HG03196 (cell line): ENCODE data around the gene NUAK1.

Experiments used
- ATAC-seq: cut with Tn5 transposase; IDR thresholded peaks from one replicate; pipeline ENCODE4 v1.9.1; 2021; ENCODE audit not compliant: unreplicated experiment

Gene NUAK1

GRCh38 chr12:106066726-106067325 is 71.9 kb downstream of the NUAK1 start:
- no peak for ATAC-seq

- ATAC-seq, result no peak
Measured at GRCh38 chr12:106066051-106066705, 72.6 kb downstream of the NUAK1 start.

GRCh38 chr12:106065506-106065905 is 73.2 kb downstream of the NUAK1 start:
- ATAC-seq, result no peak

GRCh38 chr12:106064721-106065021 is 74.1 kb downstream of the NUAK1 start:
- no peak for ATAC-seq

- ATAC-seq, result no peak
Measured at GRCh38 chr12:106063826-106064720, 74.7 kb downstream of the NUAK1 start.

GRCh38 chr12:106062693-106063092 is 76.1 kb downstream of the NUAK1 start:
- no peak for ATAC-seq

GRCh38 chr12:106058256-106059182 is 80.2 kb downstream of the NUAK1 start:
- ATAC-seq, result no peak

- no peak for ATAC-seq
Measured at GRCh38 chr12:106054049-106054448, 84.7 kb downstream of the NUAK1 start.

- no peak for ATAC-seq
Measured at GRCh38 chr12:106051853-106052531, 86.8 kb downstream of the NUAK1 start.

GRCh38 chr12:106049546-106049945 is 89.2 kb downstream of the NUAK1 start:
- no peak for ATAC-seq

GRCh38 chr12:106049105-106049504 is 89.6 kb downstream of the NUAK1 start:
- ATAC-seq, result no peak

GRCh38 chr12:106048676-106049075 is 90.1 kb downstream of the NUAK1 start:
- no peak for ATAC-seq

GRCh38 chr12:106048016-106048415 is 90.7 kb downstream of the NUAK1 start:
- ATAC-seq, result no peak

GRCh38 chr12:106046947-106047346 is 91.8 kb downstream of the NUAK1 start:
- ATAC-seq, result no peak

- ATAC-seq, result no peak
Measured at GRCh38 chr12:106046301-106046846, 92.4 kb downstream of the NUAK1 start.

- ATAC-seq, result no peak
Measured at GRCh38 chr12:106045251-106045674, 93.5 kb downstream of the NUAK1 start.

GRCh38 chr12:106044773-106045172 is 94.0 kb downstream of the NUAK1 start:
- no peak for ATAC-seq

GRCh38 chr12:106042037-106042436 is 96.7 kb downstream of the NUAK1 start:
- no peak for ATAC-seq

- no peak for ATAC-seq
Measured at GRCh38 chr12:106040521-106040920, 98.2 kb downstream of the NUAK1 start.
